ENCODE measurements around the gene API5.
A peak's percentile ranks its signal among the peaks of the same experiment; 100 is the strongest.

GRCh38 chr11:43282607-43283440, 29.0 kb upstream of the API5 start:
- TF ChIP-seq, protein P1, sequence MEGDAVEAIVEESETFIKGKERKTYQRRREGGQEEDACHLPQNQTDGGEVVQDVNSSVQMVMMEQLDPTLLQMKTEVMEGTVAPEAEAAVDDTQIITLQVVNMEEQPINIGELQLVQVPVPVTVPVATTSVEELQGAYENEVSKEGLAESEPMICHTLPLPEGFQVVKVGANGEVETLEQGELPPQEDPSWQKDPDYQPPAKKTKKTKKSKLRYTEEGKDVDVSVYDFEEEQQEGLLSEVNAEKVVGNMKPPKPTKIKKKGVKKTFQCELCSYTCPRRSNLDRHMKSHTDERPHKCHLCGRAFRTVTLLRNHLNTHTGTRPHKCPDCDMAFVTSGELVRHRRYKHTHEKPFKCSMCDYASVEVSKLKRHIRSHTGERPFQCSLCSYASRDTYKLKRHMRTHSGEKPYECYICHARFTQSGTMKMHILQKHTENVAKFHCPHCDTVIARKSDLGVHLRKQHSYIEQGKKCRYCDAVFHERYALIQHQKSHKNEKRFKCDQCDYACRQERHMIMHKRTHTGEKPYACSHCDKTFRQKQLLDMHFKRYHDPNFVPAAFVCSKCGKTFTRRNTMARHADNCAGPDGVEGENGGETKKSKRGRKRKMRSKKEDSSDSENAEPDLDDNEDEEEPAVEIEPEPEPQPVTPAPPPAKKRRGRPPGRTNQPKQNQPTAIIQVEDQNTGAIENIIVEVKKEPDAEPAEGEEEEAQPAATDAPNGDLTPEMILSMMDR (IDR thresholded peaks at IDR 0.05): peak in 2 of 3 donors; percentile 23 to 25
- TF ChIP-seq POLR2A (IDR thresholded peaks at IDR 0.05): no peak

All from ovary (tissue), 3 donors.